ENCODE results near the gene WTAP.

WTAP gene

DNA sequence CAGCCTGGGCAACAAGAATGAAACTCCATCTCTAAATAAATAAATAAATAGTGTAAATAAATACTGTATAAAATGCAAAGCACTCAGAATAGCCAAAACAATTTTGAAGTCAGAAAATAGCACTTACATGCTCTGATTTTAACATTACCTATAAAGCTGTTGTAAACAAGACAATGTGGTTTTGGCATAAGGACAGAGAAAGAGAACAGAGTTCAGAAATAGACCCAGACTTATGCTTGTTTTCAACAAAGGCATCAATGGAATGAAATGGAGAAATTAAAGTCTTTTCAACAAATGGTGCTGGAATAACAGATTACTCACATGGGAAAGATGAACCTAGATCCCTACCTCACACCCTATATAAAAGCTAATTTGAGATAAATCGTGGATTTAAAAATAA, 44.9 kb downstream of the WTAP start:
- Histone ChIP-seq H3K4me1 (no peaks in the 10 kb centered on the region), H3K4me3 (ENCODE audit: low read depth, low read length) (no peak overlapping the region), H3K27me3 (no peaks in the 10 kb centered on the region), H3K36me3 (peaks cover 78% of the 10 kb centered on the region), H3K9me3 (no peaks in the 10 kb centered on the region)
- DNase-seq = no peak
- TF ChIP-seq, protein P1, sequence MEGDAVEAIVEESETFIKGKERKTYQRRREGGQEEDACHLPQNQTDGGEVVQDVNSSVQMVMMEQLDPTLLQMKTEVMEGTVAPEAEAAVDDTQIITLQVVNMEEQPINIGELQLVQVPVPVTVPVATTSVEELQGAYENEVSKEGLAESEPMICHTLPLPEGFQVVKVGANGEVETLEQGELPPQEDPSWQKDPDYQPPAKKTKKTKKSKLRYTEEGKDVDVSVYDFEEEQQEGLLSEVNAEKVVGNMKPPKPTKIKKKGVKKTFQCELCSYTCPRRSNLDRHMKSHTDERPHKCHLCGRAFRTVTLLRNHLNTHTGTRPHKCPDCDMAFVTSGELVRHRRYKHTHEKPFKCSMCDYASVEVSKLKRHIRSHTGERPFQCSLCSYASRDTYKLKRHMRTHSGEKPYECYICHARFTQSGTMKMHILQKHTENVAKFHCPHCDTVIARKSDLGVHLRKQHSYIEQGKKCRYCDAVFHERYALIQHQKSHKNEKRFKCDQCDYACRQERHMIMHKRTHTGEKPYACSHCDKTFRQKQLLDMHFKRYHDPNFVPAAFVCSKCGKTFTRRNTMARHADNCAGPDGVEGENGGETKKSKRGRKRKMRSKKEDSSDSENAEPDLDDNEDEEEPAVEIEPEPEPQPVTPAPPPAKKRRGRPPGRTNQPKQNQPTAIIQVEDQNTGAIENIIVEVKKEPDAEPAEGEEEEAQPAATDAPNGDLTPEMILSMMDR (IDR thresholded peaks at IDR 0.05; ENCODE audit: low read depth, low read length) = no peak

DNA sequence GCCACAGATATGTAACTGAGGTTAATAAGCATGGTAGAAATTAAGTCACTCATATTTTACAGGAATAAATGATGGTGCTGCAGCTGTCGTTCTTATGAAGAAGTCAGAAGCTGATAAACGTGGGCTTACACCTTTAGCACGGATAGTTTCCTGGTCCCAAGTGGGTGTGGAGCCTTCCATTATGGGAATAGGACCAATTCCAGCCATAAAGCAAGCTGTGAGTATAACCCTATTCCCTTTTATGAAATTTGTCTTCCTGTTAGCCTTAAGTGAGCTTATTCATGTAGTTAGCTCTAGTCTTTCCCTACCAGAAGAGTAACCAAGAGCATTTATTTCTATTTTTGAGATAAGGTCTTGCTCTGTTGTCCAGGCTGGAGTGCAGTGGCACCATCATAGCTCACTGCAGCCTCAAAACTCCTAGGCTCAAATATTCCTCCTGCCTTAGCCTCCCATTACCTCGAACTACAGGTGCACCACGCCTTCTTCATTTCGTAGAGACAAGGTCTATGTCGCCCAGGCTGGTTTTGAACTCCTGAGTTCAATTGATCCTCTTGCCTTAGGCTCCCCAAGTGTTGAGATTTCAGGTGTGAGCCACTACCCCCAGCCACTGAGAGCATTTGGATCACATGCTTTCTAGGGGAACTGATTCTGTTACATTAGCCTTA, 50.1 kb downstream of the WTAP start:
- peaks cover 78% of the 10 kb centered on the region for H3K36me3 ChIP-seq

GRCh38 chr6:159778131-159778530, 50.8 kb downstream of the WTAP start:
- TF ChIP-seq, protein P1 (IDR thresholded peaks at IDR 0.05; ENCODE audit: low read depth, low read length) = no peak
- Histone ChIP-seq H3K9me3 (no peaks in the 10 kb centered on the region), H3K4me1 (no peaks in the 10 kb centered on the region), H3K27me3 (no peaks in the 10 kb centered on the region; the same call in 1 of the 2 replicates), H3K4me3 (ENCODE audit: low read depth, low read length) (no peak overlapping the region), H3K36me3 (peaks cover 79% of the 10 kb centered on the region)
- DNase-seq = no peak

More for the DNA sequence above, 50.1 kb downstream of the WTAP start:
- no peaks in the 10 kb centered on the region; the same call in 1 of the 2 replicates for H3K27me3 ChIP-seq
- DNase-seq = no peak
- H3K4me3 ChIP-seq (ENCODE audit: low read depth, low read length) = no peak overlapping the region
- no peaks in the 10 kb centered on the region for H3K4me1 ChIP-seq
- TF ChIP-seq, protein P1 (IDR thresholded peaks at IDR 0.05; ENCODE audit: low read depth, low read length) = no peak
- no peaks in the 10 kb centered on the region for H3K9me3 ChIP-seq

- DNase-seq = no peak
- Histone ChIP-seq H3K4me3 (ENCODE audit: low read depth, low read length) (no peak overlapping the region), H3K4me1 (no peaks in the 10 kb centered on the region), H3K27me3 (no peaks in the 10 kb centered on the region; the same call in 1 of the 2 replicates), H3K36me3 (peaks cover 82% of the 10 kb centered on the region), H3K9me3 (no peaks in the 10 kb centered on the region)
- TF ChIP-seq, protein P1 (IDR thresholded peaks at IDR 0.05; ENCODE audit: low read depth, low read length) = no peak
These were observed 51.3 kb downstream of the WTAP start for GRCh38 chr6:159778542-159779103.

- TF ChIP-seq, protein P1 (IDR thresholded peaks at IDR 0.05; ENCODE audit: low read depth, low read length) = no peak
- no peaks in the 10 kb centered on the region for H3K27me3 ChIP-seq
- H3K4me3 ChIP-seq (ENCODE audit: low read depth, low read length) = peak overlapping the region; percentile 86
- peaks cover 61% of the 10 kb centered on the region for H3K36me3 ChIP-seq
- no peaks in the 10 kb centered on the region for H3K9me3 ChIP-seq
- no peak for DNase-seq
- no peaks in the 10 kb centered on the region for H3K4me1 ChIP-seq
These were observed 61.0 kb downstream of the WTAP start for GRCh38 chr6:159788276-159788675.

- H3K27me3 ChIP-seq = no peaks in the 10 kb centered on the region
- no peaks in the 10 kb centered on the region for H3K9me3 ChIP-seq
- H3K4me1 ChIP-seq = no peaks in the 10 kb centered on the region
- TF ChIP-seq, protein P1 (IDR thresholded peaks at IDR 0.05; ENCODE audit: low read depth, low read length) = no peak
- peak overlapping the region; percentile 86 for H3K4me3 ChIP-seq (ENCODE audit: low read depth, low read length)
- peak; percentile 32 for DNase-seq
- peaks cover 56% of the 10 kb centered on the region for H3K36me3 ChIP-seq
These were observed 61.6 kb downstream of the WTAP start for GRCh38 chr6:159788753-159789376.

Data from BE2C (cell line).